ENCODE measurements around the gene TYW5.

TYW5 gene

DNA sequence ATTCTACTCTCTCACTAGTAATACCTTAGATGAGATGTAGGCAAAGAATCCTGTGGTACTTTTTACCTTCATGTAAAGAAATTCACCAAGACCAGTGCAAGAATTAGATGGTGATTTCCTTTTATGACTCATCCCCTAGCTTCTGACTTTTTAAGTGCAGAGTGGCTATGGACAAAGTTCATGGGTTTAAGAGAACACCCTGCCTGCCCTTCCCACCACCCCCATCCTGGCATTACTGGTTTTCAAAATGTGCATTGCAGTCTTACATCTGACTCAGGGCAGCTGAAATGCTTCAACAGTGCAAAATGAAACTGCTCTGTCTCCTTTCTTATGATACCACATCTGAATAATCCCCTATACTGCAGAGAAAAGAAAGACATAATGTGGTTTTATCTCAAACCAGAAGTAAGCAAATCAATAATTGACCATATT is 22.7 kb upstream of the TYW5 start:
- FAIRE-seq, result peak; percentile 45
- no peak for DNase-seq (ENCODE audit: insufficient read length, low spot score)
- TF ChIP-seq POLR2AphosphoS5 (IDR thresholded peaks at IDR 0.05; ENCODE audit: low read depth, low read length), result no peak
- no peak for TF ChIP-seq TAF1 (IDR thresholded peaks at IDR 0.05; ENCODE audit: low read depth, low read length)
- TF ChIP-seq POU2F2 (IDR thresholded peaks at IDR 0.05; ENCODE audit: low read depth, low read length), result no peak
- no peak for TF ChIP-seq PAX5 (IDR thresholded peaks at IDR 0.05; ENCODE audit: insufficient read depth, low read length, severe bottlenecking)
- no peak for TF ChIP-seq SPI1 (IDR thresholded peaks at IDR 0.05; ENCODE audit: low read depth, low read length)
- TF ChIP-seq POLR2A (IDR thresholded peaks at IDR 0.05; ENCODE audit: low read depth, low read length), result no peak

DNA sequence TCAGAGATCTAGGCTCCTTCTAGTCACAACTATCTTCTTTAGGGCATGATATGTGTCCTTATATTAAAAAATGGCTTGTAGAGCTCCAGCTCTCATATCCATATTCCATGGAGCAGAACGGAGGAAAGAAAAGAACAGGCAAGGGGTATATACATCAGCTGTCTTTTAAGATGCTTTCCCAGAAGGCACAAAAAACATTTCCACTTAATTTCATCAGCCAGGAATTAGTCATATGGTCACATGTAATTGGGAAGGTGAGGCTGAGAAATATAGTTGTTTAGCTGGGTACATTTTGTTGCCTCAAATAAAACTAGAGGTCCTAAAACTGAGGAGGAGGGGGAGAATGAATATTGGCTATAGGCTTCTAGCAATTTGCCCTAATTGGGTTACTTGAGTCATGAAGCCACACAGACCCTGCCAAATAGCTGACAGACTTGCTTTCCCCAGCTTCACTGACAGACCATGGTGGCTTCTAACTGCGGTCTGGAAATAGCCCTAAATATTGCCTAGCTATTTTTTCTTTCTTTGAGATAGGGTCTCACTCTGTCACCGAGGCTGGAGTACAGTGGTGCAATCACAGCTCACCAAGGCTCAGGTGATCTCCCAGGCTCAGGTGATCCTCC is 20.1 kb upstream of the TYW5 start:
- FAIRE-seq (no peak), DNase-seq (ENCODE audit: insufficient read length, low spot score) (no peak)

DNA sequence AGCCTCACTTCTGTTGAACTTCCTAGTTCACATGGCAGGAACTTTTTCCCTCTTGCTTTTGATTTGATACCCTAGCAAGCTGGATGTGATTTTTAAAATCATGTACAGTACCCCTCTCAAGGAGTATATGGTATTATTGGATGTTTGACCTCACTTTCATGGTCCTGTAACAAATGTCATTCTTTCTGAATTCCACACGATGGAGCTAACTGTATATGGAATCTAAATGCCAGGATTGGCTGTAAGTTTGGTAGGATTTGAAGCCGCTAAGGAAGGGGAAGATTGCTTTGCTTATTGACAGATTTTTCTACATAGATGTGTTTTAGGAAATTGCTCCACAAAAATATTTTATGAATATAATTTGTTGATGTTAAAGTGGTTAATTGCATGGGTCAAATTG is 18.4 kb upstream of the TYW5 start:
- no peak for TF ChIP-seq TAF1 (IDR thresholded peaks at IDR 0.05; ENCODE audit: low read depth, low read length)
- no peak for TF ChIP-seq POU2F2 (IDR thresholded peaks at IDR 0.05; ENCODE audit: low read depth, low read length)
- no peak for TF ChIP-seq PAX5 (IDR thresholded peaks at IDR 0.05; ENCODE audit: insufficient read depth, low read length, severe bottlenecking)
- TF ChIP-seq POLR2AphosphoS5 (IDR thresholded peaks at IDR 0.05; ENCODE audit: low read depth, low read length), result no peak
- TF ChIP-seq POLR2A (IDR thresholded peaks at IDR 0.05; ENCODE audit: low read depth, low read length), result no peak
- no peak for TF ChIP-seq SPI1 (IDR thresholded peaks at IDR 0.05; ENCODE audit: low read depth, low read length)
- FAIRE-seq (peak; percentile 69), DNase-seq (ENCODE audit: insufficient read length, low spot score) (no peak)

More for the DNA sequence above, 20.1 kb upstream of the TYW5 start:
- TF ChIP-seq POLR2A (IDR thresholded peaks at IDR 0.05; ENCODE audit: low read depth, low read length) (no peak), POU2F2 (IDR thresholded peaks at IDR 0.05; ENCODE audit: low read depth, low read length) (no peak), TAF1 (IDR thresholded peaks at IDR 0.05; ENCODE audit: low read depth, low read length) (no peak), PAX5 (IDR thresholded peaks at IDR 0.05; ENCODE audit: insufficient read depth, low read length, severe bottlenecking) (no peak), SPI1 (IDR thresholded peaks at IDR 0.05; ENCODE audit: low read depth, low read length) (no peak), POLR2AphosphoS5 (IDR thresholded peaks at IDR 0.05; ENCODE audit: low read depth, low read length) (no peak)

DNA sequence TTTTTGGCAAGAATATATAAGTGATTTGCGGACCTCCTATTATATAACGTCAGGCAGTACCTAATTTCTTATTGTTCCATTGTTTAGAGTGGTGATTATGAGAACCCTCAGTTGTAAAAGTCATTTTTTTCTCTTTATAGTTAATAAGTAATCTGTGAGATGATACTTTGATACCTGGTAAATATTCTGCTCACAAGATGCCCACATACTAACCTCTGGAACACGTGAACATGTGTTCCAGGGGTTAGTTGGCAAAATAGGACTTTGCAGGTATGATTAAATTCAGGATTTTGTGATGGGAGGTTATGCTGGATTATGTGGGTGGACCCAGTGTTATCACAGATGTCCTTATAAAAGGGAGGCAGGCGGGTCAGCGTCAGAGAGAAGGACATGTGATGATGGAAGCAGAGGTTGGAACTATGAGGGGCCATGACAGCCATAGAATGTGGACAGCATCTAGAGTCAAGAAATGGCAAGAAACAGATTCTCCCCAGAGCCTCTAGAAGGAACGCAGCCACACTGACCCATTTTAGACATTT is 16.9 kb upstream of the TYW5 start:
- FAIRE-seq (no peak), DNase-seq (ENCODE audit: insufficient read length, low spot score) (no peak)
- no peak for TF ChIP-seq TAF1 (IDR thresholded peaks at IDR 0.05; ENCODE audit: low read depth, low read length)
- TF ChIP-seq POLR2A (IDR thresholded peaks at IDR 0.05; ENCODE audit: low read depth, low read length), result no peak

DNA sequence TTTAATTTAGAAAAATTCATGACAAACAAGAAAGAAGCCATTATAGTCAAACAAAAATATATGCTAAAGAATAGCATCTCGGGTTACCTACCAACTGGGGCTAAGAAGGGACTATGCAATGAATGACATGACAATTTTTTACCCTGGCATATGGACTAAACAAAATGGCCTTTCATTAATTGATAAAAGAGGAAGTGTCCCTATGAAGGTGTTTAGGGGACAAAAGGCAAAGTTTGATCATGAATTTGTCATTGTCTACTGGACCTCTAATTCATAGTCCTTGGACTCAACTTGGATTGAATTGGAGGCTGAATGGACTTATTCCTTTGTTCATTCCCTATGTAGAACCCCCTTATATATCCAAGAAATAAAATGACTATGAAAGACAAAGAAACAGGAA is 12.8 kb upstream of the TYW5 start:
- DNase-seq (ENCODE audit: insufficient read length, low spot score) (no peak), FAIRE-seq (no peak)
- TF ChIP-seq SPI1 (IDR thresholded peaks at IDR 0.05; ENCODE audit: low read depth, low read length) (peak; percentile 72), TAF1 (IDR thresholded peaks at IDR 0.05; ENCODE audit: low read depth, low read length) (no peak)

DNA sequence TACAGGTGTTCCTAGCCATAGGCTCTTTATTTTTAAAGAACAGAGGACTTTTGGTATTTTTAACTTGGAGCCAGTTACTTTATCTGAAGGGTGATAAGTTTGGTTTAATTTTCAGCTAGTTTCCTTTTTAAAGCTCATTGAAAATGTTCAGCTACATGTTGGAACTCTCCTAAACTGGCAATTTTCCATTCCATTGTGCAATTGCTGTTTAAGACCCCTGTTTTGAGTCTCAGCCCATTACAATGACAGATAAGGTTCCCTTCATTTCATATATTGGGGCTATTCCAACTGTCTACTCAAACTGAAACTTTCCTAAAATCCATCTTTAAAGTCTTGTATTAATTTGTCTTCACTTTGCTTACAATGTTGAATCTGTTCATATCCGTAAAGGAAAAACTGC is 11.7 kb upstream of the TYW5 start:
- no peak for DNase-seq (ENCODE audit: insufficient read length, low spot score)
- FAIRE-seq, result no peak
- TF ChIP-seq POU2F2 (IDR thresholded peaks at IDR 0.05; ENCODE audit: low read depth, low read length), result no peak
- TF ChIP-seq PAX5 (IDR thresholded peaks at IDR 0.05; ENCODE audit: insufficient read depth, low read length, severe bottlenecking), result no peak
- no peak for TF ChIP-seq POLR2AphosphoS5 (IDR thresholded peaks at IDR 0.05; ENCODE audit: low read depth, low read length)
- no peak for TF ChIP-seq POLR2A (IDR thresholded peaks at IDR 0.05; ENCODE audit: low read depth, low read length)
- no peak for TF ChIP-seq TAF1 (IDR thresholded peaks at IDR 0.05; ENCODE audit: low read depth, low read length)
- no peak for TF ChIP-seq SPI1 (IDR thresholded peaks at IDR 0.05; ENCODE audit: low read depth, low read length)

DNA sequence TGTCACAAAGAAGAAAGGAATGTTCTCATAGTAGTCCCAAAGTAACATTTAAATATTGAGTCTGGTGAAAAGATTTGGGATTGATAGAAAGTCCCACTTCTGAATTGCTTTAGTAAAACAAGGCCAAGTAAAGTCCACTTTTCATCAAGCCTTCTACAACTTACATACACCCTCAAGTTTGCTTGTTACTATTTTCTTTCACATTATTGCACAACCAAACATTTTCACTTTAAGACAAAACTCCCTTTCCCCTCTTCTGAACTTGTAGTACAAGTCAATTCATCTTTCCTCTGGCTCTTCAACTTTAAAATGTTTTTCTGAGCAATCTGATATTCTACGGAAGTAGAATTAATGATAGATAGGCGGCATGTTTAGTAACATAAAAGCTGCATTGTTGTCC is 11.1 kb upstream of the TYW5 start:
- DNase-seq (ENCODE audit: insufficient read length, low spot score) (no peak), FAIRE-seq (no peak)
- no peak for TF ChIP-seq TAF1 (IDR thresholded peaks at IDR 0.05; ENCODE audit: low read depth, low read length)
- no peak for TF ChIP-seq POLR2A (IDR thresholded peaks at IDR 0.05; ENCODE audit: low read depth, low read length)
- TF ChIP-seq POLR2AphosphoS5 (IDR thresholded peaks at IDR 0.05; ENCODE audit: low read depth, low read length), result no peak
- TF ChIP-seq PAX5 (IDR thresholded peaks at IDR 0.05; ENCODE audit: insufficient read depth, low read length, severe bottlenecking), result no peak
- no peak for TF ChIP-seq POU2F2 (IDR thresholded peaks at IDR 0.05; ENCODE audit: low read depth, low read length)
- no peak for TF ChIP-seq SPI1 (IDR thresholded peaks at IDR 0.05; ENCODE audit: low read depth, low read length)

DNA sequence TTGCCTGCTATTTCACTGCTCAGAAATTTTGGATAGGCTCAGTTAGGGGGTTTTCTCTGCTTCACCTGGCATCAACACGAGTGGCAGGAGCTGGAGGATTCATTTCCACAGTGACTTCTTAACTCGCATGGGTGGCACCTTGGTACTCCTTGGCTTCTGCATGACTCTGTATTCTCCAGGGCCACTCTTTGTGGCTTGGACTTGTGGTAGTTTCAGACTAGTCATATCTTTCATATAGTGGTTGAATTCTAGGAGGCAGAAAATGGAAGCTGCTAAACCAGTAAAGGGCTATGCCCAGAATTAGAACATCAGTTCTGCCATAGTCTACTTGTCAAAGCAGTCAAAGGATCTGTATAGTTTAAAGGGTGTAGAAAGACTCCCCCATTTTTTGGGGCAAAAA is 6.9 kb upstream of the TYW5 start:
- TF ChIP-seq POLR2A (IDR thresholded peaks at IDR 0.05; ENCODE audit: low read depth, low read length) (no peak), POU2F2 (IDR thresholded peaks at IDR 0.05; ENCODE audit: low read depth, low read length) (no peak), SPI1 (IDR thresholded peaks at IDR 0.05; ENCODE audit: low read depth, low read length) (no peak), PAX5 (IDR thresholded peaks at IDR 0.05; ENCODE audit: insufficient read depth, low read length, severe bottlenecking) (no peak), POLR2AphosphoS5 (IDR thresholded peaks at IDR 0.05; ENCODE audit: low read depth, low read length) (no peak), TAF1 (IDR thresholded peaks at IDR 0.05; ENCODE audit: low read depth, low read length) (no peak)
- FAIRE-seq, result peak; percentile 26

DNA sequence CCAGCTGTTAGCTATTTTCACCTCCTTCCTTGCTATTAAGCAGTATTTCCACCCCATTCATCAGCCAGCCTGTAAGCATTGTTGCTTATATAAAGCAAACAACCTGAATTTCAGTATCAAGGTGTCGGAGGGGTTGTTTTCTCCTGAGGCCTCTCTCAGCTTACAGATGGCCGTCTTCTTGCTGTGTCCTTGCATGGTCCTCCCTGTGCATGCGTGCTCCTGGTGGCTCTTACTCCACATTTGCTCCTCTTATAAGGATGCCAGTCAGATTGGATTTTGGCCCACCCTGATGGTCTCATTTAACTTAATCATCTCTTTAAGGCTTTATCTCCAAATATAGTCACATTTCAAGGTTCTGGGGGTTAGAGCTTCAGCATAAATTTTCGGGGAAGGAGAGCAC is 2.7 kb upstream of the TYW5 start:
- FAIRE-seq, result no peak
- no peak for DNase-seq (ENCODE audit: insufficient read length, low spot score)
- TF ChIP-seq PAX5 (IDR thresholded peaks at IDR 0.05; ENCODE audit: insufficient read depth, low read length, severe bottlenecking), result no peak
- TF ChIP-seq TAF1 (IDR thresholded peaks at IDR 0.05; ENCODE audit: low read depth, low read length), result no peak
- no peak for TF ChIP-seq POU2F2 (IDR thresholded peaks at IDR 0.05; ENCODE audit: low read depth, low read length)
- no peak for TF ChIP-seq POLR2AphosphoS5 (IDR thresholded peaks at IDR 0.05; ENCODE audit: low read depth, low read length)
- no peak for TF ChIP-seq SPI1 (IDR thresholded peaks at IDR 0.05; ENCODE audit: low read depth, low read length)
- TF ChIP-seq POLR2A (IDR thresholded peaks at IDR 0.05; ENCODE audit: low read depth, low read length), result no peak

More for the DNA sequence above, 6.9 kb upstream of the TYW5 start:
- no peak for DNase-seq (ENCODE audit: insufficient read length, low spot score)

DNA sequence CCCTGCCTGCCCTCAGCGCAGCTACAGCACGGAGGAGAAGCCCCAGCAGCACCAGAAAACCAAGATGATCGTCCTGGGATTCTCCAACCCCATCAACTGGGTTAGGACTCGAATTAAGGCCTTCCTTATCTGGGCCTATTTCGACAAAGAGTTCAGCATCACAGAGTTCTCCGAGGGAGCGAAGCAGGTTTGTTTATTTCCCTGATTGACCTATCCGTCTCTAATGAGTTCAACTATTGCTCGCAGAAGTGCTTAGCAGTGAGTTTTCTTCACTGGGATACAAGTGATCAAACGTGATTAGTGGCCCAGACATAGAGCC is 730 bp upstream of the TYW5 start:
- DNase-seq (ENCODE audit: insufficient read length, low spot score), result peak; percentile 12
- FAIRE-seq, result no peak
- TF ChIP-seq PAX5 (IDR thresholded peaks at IDR 0.05; ENCODE audit: insufficient read depth, low read length, severe bottlenecking) (no peak), TAF1 (IDR thresholded peaks at IDR 0.05; ENCODE audit: low read depth, low read length) (no peak), SPI1 (IDR thresholded peaks at IDR 0.05; ENCODE audit: low read depth, low read length) (no peak), POLR2AphosphoS5 (IDR thresholded peaks at IDR 0.05; ENCODE audit: low read depth, low read length) (no peak), POLR2A (IDR thresholded peaks at IDR 0.05; ENCODE audit: low read depth, low read length) (no peak), POU2F2 (IDR thresholded peaks at IDR 0.05; ENCODE audit: low read depth, low read length) (no peak)
